Activated CD4-positive, alpha-beta T cell treated with anti-CD3 and anti-CD28 coated beads, Interleukin-2, Interleukin-6, amounts not matched to agents 100 ng/mL and 50 ng/mL, durations not matched to agents 16 hours and 8 hours (primary cell): ENCODE measurements around the gene WDR91.

ENCODE experiments used
- DNase-seq: peaks from one replicate; pipeline ENCODE4 v3.0.0-alpha.2; 2020

Gene WDR91

DNA sequence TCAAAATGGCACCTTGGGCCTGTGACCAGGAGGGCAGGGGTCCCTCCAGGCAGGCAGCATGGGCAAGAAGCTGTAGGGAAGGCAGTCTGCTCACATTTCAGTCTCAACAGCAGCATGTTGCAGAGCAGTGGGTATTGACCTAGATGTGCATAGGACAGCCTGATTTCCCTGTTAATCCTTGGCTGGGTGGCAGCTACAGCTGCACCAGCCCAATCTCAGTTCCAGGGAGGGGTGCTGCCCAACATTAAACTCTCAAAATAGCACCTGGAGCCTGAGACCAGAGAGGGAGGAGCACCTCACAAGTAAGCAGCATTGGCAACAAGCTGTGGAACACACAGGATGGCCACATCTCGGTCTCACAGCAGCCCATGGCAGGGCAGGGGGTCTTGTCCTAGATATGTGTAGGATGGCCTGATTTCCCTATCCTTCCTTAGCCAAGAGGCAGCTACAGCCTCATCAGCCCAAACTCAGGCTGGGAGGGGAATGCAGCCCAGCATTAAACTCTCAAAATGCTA is 53.1 kb downstream of the WDR91 start:
- no peak for DNase-seq

- DNase-seq, result no peak
Measured at GRCh38 chr7:135156290-135156689, 55.0 kb downstream of the WDR91 start.

GRCh38 chr7:135154734-135155133 is 56.6 kb downstream of the WDR91 start:
- DNase-seq, result no peak

DNA sequence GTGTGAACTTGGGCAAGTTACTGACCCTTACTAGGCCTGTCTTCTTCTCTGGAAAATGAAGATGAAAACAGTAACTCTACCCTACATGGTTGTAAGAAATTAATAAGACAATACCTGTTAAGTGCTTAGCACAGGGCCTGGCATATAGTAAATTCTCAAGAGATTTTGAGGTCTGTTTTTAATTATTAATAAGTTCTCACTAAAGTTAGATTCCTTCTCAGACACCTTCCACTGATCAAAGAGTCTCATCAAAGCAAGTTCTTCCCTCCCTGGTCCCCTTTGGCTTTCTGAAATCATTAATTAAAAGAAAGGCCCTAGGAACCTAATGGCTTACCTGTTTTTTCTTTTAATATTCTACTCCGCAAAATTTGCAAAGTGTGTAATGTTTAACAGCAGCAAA is 58.9 kb downstream of the WDR91 start:
- no peak for DNase-seq

- DNase-seq, result no peak
Measured at GRCh38 chr7:135151533-135151932, 59.8 kb downstream of the WDR91 start.

DNA sequence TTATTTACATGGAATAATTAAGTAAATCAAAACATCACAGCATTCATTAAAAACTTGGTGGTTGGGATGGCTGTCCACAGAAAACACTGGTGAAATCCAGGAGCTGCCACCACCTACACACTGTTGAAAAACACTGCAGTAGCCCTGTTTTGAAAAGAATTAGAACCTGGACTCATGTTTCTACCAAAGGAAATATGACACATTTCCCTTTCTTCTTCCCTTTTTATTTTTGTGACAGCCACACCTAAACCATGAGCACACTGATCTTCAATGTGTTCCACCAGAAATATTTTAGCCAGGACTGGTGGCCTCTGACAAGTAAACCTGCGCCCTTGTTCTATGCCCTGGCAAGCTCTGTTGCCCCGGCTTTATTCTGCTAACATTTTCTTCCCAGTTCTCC is 60.2 kb downstream of the WDR91 start:
- DNase-seq, result no peak

GRCh38 chr7:135150072-135150782 is 61.1 kb downstream of the WDR91 start:
- no peak for DNase-seq

DNA sequence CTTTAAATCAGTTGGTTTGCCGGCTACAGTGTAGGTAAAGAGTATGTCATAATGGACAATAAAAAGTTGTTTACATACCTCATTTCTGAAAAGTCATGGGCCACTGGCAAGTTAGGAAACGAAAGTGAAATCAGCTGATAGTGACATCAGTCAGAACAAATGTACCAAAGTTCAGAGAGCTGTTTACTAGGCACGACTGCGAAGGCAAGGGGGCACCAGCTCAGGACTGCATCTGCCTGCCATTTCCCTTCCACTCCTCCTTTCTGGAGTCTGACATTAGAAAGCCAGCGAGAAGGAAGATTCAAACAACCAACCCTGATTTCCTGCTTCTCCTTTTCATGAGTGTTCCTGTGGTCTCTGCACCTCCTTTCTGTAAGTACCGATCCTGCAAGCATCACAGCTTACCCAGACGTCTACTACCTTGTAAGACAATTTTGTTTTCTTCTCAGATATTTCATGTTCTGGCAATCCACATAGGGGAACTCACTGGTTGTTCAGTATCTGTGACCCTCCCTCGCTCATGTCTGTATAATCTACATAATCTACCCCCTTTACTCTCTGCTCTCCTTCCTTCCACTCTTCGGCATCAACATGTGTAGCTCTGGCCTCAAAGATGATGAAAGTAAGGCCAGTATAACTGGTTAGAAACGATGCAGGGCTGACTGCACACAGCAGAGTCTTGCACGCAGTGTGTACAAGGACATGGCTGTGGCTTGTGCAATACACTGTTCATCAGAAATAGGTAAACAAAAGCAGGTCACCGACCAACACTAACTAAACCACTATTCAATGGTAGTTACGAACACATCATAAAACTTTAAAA is 63.2 kb downstream of the WDR91 start, which contains the start of gene TMEM140:
Gene TMEM140, plus strand, starts transcription at position 174 of the 823 bp plus-strand sequence. CDS start 16,370 bp downstream, outside the sequence.
- DNase-seq, result peak; percentile 80

- DNase-seq, result peak; percentile 22
Measured at GRCh38 chr7:135147341-135147898, 63.9 kb downstream of the WDR91 start.

DNA sequence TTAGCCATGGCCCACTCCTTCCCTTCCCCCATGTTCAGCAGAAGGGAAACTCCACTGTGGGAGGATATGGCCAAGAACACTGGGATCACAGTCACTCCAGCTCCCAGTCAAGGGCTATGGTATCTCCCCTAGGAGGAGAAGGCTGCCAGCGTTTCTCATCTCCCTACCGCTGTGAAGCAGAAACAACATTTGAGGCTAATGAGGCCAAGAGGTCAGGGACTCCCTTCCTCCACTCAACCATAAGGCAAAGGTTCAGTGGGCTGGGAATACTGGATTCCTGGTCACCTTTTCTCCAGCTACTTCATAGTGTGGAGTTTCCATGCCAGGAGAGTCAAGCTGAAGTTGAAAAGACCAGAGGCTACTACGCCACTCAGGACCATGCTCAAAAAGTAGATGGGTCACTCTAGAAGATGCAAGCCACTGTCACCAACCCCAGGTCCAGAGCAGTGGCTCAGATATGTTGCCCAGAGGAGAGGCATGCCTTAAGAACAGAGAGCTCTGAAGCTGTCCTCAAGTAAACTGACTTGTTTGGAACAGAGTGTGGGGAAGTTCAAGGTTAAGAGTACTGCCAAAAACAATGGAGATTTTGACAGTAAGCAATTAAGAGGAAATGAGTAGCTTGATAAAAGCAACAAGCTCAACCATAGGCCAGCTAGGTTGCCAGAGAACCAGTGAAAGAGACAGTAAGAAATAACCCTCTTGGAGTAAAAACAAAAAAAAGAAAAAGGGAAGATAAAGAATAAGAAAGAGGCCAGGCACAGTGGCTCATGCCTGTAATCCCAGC is 67.2 kb downstream of the WDR91 start:
- DNase-seq, result no peak
